Left hindlimb (tissue), 1 donor: ENCODE measurements around the gene CD33.
"Not testable (repeated sequence)": the region's sequence is repeated elsewhere in the genome, so short reads cannot be mapped to it uniquely, and the experiment has no call there.

Experiments
- DNase-seq: peaks from one replicate; pipeline ENCODE4 v3.0.0-alpha.2; 2018

CD33 gene

GRCh38 chr19:51224898-51225393 lies at the start of gene CD33:
CD33 (plus strand) TSS chr19:51225080; CDS start chr19:51225119, 39 bp downstream.
- not testable (repeated sequence) for DNase-seq

- no peak for DNase-seq
These were observed 45.6 kb upstream of the CD33 start for GRCh38 chr19:51179256-51179655.

- DNase-seq: no peak
These were observed 43.4 kb upstream of the CD33 start for GRCh38 chr19:51181377-51181912.

DNA sequence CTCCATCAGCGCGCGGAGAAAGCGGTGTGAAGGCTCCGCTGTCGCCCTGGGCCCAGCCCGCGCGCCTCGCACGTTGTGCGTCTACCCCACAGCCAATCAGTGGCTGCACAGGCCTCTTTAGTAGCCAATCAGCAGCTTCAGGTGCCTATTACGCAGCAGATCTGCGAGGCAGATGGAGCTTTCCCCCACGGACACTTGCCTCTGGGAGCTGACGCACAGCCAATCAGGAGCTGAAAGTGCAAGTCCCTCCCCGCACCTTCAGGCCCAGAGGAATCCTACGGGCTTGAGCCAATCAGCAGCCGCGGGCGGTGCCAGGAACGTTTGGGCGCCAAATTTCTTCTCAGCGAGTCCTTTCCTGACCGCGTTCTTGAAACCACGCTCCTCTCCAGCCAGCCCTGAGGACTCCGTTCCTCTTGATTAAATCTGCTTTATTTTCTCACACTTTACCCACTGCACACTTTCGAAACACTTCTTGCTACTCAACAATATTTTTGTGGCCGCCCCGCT lies 42.9 kb upstream of the CD33 start:
- no peak for DNase-seq

GRCh38 chr19:51183629-51184028 lies 41.3 kb upstream of the CD33 start:
- DNase-seq: no peak

DNA sequence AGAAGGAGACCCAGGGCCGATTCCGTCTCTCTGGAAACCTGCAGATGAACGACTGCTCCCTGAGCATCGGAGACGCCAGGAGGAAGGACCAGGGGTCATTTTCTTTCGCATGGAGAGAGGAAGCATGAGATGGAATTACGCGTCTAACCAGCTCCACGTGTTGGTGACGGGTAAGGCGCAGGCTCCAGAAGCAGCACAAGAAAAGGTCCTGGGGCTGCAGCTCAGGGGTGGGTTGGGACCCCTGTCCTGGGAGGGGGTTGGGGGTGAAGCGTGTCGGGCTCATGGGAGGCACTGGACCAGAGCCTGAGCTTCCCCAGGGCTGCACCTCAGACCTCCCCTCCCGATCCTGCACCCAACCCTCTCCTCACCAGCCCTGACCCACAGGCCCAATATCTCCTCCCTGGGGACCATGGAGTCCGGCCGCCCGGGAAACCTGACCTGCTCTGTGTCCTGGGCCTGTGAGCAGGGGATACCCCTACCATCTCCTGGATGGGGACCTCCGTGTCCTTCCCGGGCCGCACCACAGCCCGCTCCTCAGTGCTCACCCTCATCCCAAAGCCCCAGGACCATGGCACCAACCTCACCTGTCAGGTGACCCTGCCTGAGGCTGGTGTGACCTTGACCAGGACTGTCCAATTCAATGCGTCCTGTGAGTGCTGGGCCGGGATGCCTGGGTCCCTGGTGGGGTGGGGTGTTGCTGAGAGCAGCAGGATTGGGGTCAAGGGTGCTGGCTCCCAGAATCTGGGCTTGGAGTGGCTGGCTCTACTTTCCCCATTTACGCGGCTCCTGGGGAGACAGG lies 39.6 kb upstream of the CD33 start:
- DNase-seq: no peak

- DNase-seq: no peak
These were observed 39.0 kb upstream of the CD33 start for GRCh38 chr19:51185868-51186215.

GRCh38 chr19:51186323-51186722 lies 38.6 kb upstream of the CD33 start:
- DNase-seq: no peak

- no peak for DNase-seq
These were observed 37.3 kb upstream of the CD33 start for GRCh38 chr19:51187395-51188226.

- no peak for DNase-seq
These were observed 36.7 kb upstream of the CD33 start for GRCh38 chr19:51188227-51188559.

GRCh38 chr19:51192689-51193088 lies 32.2 kb upstream of the CD33 start:
- DNase-seq: no peak

GRCh38 chr19:51194527-51195315 lies 30.2 kb upstream of the CD33 start:
- no peak for DNase-seq

- DNase-seq: no peak
These were observed 29.6 kb upstream of the CD33 start for GRCh38 chr19:51195316-51195586.

DNA sequence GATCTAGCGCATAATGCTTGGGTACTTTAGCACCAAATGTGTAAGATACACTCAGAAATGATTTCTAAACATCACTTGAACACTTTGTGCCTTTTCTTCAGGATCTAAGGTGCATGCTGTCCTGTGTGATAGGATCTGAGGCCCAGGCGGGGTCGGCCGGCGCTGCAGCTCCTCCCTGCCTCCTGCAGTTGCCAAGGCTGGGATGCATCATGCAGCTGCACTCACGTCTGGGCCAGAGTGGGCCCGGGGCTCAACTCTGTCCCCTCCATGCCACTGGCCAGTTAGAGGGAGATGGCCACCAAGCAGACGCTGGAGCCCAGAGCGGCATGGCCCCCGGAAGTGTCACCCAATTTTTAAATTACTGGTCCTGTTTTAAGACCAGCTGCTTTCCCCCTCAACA lies 29.3 kb upstream of the CD33 start:
- DNase-seq: no peak

DNA sequence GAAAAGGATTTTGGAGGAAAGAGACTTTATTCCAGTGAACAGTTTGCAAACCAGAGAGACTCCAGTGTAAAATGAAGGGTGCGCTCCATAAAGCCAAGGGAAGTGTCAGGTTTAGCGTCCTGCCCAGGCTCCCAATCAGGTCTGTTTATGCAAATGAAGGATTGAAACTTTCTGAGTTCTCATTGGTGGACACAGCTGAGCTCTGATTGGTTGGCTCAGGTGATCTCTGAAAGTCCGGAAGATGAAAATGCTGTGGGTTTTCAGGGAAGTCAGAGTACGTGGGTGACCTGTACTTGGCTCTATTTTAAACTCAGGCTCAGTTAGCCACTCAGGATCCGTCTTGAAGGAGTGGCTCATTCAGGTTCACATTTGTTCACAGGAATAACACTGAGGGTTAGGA lies 28.7 kb upstream of the CD33 start:
- DNase-seq: no peak

- DNase-seq: no peak
These were observed 26.2 kb upstream of the CD33 start for GRCh38 chr19:51198641-51199040.

DNA sequence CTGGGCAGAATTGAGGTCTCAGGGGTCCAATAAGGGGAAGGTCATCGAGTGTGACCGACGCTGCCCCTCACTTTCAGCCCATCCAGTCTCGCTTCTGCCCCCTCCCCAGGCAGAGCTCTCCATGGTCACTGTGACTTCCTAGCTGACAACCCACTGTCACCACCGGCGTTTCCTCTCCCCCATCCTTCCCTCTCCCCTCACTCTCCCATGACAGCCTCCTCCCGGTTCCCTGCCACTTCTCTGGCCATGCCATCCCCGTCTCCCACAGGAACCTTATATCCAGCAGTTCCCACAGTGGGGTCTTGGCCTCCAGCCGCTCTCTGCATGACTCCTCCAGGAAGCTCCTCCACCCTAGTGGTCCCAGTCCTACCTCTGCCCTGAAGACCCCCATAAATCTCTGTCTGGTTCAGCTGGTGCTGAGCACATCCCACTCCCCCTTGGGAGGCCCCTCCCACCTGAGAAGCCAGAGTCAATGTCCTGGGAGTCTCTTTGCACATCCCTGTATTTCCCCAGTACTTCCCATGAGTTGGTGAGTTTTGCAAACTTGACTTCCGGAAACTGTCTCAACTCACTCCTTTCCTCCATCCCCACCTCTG lies 24.7 kb upstream of the CD33 start:
- no peak for DNase-seq

- DNase-seq: no peak
These were observed 23.2 kb upstream of the CD33 start for GRCh38 chr19:51201712-51202111.

DNA sequence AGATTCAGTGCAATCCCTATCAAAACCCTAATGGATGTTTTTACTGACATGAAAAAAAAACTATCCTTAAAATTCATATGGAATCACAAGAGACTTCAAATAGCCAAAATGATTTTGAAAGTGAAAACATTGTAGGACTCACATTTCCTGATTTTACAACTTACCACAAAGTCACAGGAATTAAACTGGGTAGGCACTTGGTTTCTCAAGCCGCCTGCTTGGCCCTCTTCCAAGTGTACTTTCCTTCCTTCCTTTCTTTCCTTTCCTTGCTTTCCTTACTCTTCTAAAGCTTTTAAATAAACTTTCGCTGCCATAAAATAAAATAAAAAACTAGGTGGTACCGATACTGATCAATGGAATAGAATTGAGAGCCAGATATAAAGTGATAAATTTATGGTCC lies 21.0 kb upstream of the CD33 start:
- no peak for DNase-seq

DNA sequence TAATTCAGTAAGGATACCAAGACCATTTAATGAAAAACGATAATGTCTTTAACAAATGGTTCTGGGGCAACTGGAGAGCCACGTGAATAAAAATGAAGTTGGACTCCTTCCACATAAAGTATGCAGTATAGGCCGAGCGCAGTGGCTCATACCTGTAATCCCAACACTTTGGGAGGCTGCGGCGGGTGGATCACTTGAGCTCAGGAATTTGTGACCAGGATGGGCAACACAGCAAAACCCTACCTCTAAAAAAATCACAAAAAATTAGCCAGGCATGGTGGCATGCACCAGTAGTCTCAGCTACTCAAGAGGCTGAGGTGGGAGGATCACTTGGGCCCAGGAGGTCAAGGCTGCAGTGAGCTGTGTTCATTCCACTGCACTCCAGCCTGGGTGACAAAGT lies 20.6 kb upstream of the CD33 start:
- no peak for DNase-seq

DNA sequence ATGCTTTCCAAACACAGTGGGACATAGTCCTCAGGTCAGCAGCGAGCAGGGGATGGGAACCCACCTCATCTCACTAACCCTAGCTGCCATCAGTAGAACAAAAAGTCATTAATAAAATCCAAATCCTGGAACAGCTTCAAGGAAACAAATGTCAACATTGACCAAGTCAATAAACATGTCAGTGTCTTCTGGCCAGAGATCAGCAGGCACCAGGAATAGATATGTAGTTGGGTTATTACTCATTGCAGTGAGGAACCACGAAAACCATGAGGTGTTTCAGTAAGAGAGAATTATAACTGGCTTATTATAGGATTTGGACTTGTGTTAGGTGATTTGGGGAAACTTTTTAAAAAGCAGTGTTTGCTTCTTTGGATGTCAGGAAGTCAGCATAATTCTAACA lies 17.1 kb upstream of the CD33 start:
- no peak for DNase-seq

DNA sequence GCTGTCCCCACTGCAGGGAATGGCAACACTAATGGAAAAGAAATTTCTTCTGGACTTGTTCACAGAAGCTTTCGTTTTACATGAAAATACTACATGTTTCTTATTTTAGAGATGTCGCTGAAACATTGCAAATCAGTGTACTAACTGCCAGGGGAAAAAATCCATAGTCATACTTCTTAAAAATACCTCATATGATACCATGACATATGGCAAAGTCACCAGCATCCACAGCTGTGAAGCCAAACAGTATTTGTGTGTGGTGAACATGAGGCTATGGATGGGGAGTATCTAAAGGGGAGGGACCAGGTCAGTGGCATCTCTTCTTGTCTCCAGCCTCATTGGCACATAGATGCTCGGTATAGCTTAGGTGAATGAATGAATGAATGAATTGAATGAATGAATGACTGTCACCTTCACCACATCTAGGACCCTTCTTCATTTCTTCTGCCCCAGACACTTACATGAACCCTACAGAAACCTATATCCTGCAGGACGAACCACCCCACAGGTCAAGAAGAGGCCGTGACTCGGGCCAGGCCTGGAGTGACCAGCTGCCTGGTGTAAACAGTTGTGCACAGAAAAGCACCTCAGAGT lies 14.6 kb upstream of the CD33 start:
- no peak for DNase-seq
